Coronary artery (tissue), 2 donors: ENCODE data around the gene NFU1.
"Not testable (repeated sequence)": the region's sequence is repeated elsewhere in the genome, so short reads cannot be mapped to it uniquely, and the experiment has no call there.

Experiments
- DNase-seq: peaks from one replicate; pipeline ENCODE4 v3.0.0-alpha.2; 2017; ENCODE audit warnings: low spot score
- H3K27ac ChIP-seq, 2 donors: fragments of 200-600 bp; sonication (generic); one replicate each; pipeline ENCODE4 v1.5.1; 2016 to 2019
- H3K4me3 ChIP-seq: fragments of 200-600 bp; sonication (generic); 2 replicates; pipeline ENCODE4 v1.5.1; 2016; ENCODE audit warnings: mild to moderate bottlenecking, moderate library complexity
- TF ChIP-seq, protein P1 (sequence below): fragments of 200-600 bp; sonication (generic); IDR thresholded peaks from one replicate; pipeline ENCODE4 v1.5.1; 2019; ENCODE audit warnings: antibody characterized with exemption

Gene NFU1

DNA sequence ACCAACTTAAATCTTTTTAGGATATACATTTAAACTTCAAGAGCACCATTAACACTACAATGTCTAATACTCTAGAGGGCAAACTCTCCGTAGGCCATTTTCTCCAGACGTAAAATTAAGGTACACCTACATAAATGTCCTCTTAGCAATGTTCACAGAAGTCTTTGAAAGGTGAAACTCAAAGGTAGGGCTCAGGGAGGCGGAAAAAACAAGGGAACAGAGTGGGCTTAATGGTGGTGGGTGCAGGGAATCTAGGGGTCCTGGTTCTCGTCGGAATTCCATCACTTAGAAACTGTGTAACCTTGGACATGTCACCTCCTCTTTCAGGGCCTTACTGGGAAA, 668 bp downstream of the NFU1 start:
- H3K4me3 ChIP-seq, result peak overlapping the region; percentile 99
- H3K27ac ChIP-seq, result peak overlapping the region; percentile 95 to 99
- no peak for DNase-seq
- TF ChIP-seq, protein P1, sequence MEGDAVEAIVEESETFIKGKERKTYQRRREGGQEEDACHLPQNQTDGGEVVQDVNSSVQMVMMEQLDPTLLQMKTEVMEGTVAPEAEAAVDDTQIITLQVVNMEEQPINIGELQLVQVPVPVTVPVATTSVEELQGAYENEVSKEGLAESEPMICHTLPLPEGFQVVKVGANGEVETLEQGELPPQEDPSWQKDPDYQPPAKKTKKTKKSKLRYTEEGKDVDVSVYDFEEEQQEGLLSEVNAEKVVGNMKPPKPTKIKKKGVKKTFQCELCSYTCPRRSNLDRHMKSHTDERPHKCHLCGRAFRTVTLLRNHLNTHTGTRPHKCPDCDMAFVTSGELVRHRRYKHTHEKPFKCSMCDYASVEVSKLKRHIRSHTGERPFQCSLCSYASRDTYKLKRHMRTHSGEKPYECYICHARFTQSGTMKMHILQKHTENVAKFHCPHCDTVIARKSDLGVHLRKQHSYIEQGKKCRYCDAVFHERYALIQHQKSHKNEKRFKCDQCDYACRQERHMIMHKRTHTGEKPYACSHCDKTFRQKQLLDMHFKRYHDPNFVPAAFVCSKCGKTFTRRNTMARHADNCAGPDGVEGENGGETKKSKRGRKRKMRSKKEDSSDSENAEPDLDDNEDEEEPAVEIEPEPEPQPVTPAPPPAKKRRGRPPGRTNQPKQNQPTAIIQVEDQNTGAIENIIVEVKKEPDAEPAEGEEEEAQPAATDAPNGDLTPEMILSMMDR, result no peak

DNA sequence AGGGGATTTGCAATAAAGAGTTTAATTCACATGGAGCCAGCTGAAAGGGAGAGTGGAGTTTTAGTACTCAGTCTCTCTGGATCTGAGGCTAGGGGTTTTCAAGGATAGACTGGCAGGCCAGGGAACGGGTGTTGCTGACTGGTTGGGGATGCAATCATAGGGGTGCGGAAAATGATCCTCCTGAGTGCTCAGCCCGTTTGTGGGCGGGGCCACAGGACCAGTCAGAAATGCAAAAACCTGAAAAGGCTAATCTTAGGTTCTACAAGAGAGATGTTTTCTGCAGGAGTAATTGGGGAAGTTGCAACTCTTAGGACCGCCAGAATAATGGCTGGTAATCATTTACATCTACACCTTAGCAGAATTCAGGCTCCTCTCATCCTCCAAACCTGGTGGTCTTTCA, 2.5 kb downstream of the NFU1 start:
- TF ChIP-seq, protein P1, result no peak
- no peak for DNase-seq
- H3K27ac ChIP-seq, result no peak overlapping the region

DNA sequence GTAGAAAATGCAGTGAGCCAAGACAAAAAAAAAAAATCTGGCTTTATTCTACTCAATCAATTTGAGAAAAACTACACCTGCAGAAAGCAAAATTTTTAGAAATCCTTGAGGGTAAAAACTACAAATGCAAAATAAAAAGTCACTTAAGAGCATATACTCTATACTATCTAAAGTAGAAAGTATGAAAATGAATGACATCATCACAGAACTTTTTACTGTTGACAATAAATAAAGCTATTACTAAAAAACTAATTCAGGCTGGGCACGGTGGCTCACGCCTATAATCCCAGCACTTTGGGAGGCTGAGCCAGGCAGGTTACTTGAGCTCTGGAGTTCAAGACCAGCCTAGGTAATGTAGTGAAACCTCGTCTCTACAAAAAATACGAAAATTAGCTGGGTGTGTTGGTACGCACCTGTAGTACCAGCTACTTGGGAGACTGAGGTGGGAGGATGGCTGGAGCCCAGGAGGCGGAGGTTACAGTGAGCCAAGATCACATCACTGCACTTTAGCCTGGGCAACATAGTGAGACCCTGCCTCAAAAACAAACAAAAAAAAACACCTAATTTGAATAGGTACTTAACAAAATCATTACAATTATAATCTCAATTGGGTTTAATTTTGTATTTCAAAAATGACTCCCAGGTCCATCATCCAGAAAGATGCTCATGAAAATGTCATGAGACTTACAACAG, 7.6 kb downstream of the NFU1 start:
- no peak overlapping the region for H3K4me3 ChIP-seq
- H3K27ac ChIP-seq, result no peak overlapping the region
- no peak for DNase-seq
- TF ChIP-seq, protein P1, result no peak

More for the DNA sequence above, 2.5 kb downstream of the NFU1 start:
- no peak overlapping the region for H3K4me3 ChIP-seq

DNA sequence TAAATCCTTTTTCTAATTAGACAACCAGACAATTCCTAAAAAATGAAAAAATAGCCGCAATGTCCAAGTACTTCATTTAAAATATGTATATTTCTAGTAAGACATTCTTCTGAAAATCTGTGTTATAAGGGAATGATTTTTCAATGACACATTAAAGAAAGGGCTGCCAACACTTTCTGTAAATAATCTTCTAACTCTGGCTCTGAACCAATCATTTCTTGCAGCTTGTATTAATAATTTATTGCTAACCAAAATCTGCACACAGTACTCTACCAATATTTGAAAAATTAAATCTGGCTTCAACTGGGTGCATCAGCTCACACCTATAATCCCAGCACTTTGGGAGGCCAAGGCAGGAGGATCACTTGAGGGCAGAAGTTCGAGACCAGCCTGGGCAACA, 8.3 kb downstream of the NFU1 start:
- TF ChIP-seq, protein P1, result no peak
- H3K27ac ChIP-seq, result no peak overlapping the region
- no peak for DNase-seq

DNA sequence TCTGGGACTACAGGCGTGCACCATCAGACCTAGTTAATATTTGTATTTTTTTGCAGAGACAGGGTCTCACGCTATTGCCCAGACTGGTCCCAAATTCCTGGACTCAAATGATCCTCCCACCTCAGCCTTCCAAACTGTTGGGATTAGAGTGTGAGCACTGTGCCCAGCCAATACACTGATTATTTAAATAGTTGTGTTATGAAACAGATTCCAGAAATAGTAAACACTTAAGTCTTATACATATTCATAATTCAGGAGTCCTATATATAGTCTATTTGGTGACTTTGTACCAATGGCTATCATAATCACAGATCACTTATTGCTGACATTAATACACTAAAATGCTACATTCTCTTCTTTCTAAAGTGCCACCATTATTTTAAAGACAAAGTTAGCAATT, 12.8 kb downstream of the NFU1 start:
- Histone ChIP-seq H3K27ac (no peak overlapping the region), H3K4me3 (no peak overlapping the region)
- TF ChIP-seq, protein P1, result no peak
- DNase-seq, result no peak

More for the DNA sequence above, 8.3 kb downstream of the NFU1 start:
- no peak overlapping the region for H3K4me3 ChIP-seq

DNA sequence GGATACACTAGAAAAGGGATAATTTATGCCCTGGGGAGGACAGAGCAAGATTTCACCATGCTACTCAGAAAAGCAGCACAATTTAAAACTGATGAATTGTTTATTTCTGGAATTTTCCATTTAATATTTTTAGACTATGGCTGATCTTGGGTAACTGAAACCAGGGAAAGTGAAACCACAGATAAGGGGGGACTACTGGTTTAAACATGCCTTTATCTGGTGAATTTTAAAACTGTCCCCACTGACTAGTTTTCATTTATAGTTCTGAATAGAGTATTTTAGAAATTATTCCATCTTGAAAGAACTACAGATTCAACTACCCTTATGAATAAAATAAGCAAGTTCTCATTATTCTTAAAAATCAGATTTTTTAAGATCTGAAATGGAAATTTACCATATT, 15.0 kb downstream of the NFU1 start:
- no peak for DNase-seq
- TF ChIP-seq, protein P1, result no peak
- Histone ChIP-seq H3K4me3 (no peak overlapping the region), H3K27ac (peak overlapping the region in 1 of 2 donors; percentile 49)

DNA sequence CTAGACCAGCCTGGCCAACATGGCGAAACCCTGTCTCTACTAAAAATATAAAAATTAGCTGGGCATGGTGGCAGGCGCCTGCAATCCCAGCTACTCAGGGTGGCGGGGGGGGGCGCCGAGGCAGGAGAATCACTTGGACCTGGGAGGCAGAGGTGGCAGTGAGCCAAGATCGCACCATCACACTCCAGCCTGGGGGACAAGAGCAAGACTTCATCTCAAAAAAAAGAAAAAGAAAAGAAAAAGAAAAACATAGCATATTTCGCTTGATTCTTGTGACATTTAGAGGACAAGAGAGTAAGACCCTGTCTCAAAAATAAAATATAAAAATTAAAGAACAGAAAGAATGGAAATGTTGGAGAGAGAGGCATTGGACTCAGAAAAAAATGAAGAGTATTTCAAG, 18.1 kb downstream of the NFU1 start:
- not testable (repeated sequence) for H3K27ac ChIP-seq, DNase-seq, H3K4me3 ChIP-seq
